ENCODE measurements around the gene IRF8. TPM values are rescaled to one million over a fixed set of nuclear protein-coding genes. Genes with fewer than 3 reads are reported as not detected.

Gene IRF8
- 17.5 TPM for total RNA-seq

GRCh38 chr16:85898521-85899442, at the start of gene IRF8:
TSS of gene IRF8 (plus strand) at chr16:85899162. CDS start at chr16:85903016, 3,854 bp downstream.

Small RNA genes lying within 50 kb of the gene (small RNA-seq; reads per million reads assigned to genes)
- not detected for gene MIR6774 (ENCODE audit: low replicate concordance)

Other genes with a start within 250 kb of the IRF8 start
- gene GINS2, start 210.2 kb upstream of the IRF8 start, total RNA-seq, result 6.5 TPM
- 5.5 TPM for gene C16orf74, start 148.1 kb upstream of the IRF8 start, total RNA-seq
- gene EMC8, start 99.6 kb upstream of the IRF8 start, total RNA-seq, result 40.5 TPM
- 358 TPM for gene COX4I1, start 99.5 kb upstream of the IRF8 start, total RNA-seq

All from metanephros (tissue), 2 donors.